ENCODE data around the gene ELF2. TPM values are rescaled to one million over a fixed set of nuclear protein-coding genes. Genes with fewer than 3 reads are reported as not detected.
"Not testable (repeated sequence)": the region's sequence is repeated elsewhere in the genome, so short reads cannot be mapped to it uniquely, and the experiment has no call there.

ELF2 gene
- total RNA-seq, 1 donor from 2014 or later, result 141 TPM

DNA sequence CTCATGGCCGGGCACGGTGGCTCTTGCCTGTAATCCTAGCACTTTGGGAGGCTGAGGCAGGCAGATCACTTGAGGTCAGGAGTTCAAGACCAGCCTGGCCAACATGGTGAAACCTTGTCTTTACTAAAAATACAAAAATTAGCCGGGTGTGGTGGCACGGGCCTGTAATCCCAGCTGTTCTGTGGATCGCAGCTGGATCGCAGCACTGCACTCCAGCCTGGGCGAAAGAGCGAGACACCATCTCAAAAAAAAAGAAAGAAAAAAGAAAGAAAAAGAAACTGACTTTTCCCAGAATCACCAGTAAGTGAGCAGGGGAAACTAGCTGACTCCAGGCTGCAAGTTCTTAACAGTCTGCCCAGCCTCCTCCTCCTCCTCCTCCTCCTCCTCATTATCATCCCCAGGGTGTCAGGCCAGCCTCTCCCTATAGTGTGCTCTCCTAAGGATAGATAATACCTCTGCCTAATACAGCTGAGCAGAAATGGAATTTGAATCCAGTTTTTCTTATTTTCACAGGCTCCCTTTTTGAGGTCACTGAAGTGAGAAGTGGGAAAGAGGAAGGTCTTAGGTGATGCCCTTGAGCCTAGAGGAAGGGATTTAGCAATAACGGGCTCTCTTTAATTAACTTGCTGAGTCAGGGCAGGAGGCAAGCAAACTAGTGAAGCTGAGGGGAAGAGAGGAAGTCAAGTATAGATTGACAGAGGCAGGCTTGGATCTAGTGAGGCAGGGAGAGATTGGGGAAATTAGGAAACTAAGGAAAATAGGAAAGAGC, 11.8 kb upstream of the ELF2 start:
- FAIRE-seq, result no peak

DNA sequence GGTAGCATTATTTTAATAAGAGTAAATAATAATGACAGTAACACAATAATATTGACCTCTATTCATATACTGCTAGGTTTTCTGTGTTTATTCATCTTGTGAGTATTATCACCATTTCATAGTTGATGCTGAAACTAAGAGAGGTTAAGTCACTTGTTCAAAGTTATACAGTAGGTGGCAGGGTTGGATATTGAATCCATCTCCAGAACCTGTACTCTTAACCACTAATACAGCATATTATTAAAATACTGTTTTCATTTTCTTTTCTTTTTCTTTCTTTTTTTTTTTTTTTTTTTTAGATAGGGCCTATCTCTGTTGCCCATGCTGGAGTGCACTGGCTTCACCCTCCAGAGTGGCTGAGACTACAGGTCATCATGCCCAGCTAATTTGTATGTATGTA, 7.1 kb upstream of the ELF2 start:
- FAIRE-seq (no peak), DNase-seq (ENCODE audit: low spot score in 2 of 2) (no peak)

More for the DNA sequence above, 11.8 kb upstream of the ELF2 start:
- DNase-seq (ENCODE audit: low spot score in 2 of 2), result no peak

DNA sequence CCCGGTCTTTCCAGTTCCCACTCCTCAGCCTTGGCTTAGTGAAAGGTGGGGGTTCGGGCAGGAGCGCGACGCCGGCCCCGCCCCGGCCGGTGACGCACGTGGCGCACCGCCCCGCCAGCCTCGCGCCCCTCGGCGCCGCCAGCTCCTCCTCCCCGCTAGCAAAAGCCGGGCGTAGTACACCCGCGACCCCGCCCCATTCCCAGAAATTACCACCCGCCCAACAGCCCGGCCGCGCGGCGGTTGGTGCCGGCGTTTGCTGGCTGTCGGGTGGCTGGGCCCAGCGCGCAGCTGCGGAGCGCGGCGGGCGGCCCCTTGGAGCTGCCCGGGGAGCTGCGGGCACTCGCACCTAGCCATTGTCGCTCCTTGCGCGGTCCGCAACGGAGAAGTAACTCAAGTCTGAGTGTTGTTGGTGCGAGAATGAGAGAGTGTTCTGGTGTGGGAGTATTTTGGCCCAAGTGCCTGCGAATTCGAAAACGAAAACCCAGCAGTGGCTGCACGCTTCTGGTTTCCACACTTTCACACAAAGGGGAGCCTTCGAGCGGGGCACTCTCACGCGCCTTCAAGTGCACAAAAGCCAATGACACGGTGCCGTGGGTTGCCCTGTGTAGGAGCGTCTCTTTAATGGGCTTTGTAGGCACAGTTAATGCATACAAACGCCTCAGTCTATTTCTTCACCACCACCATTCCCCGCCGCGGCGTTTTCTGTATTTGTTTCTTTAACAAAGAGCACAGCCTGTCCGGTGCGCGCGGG, 1.0 kb upstream of the ELF2 start:
- peak; percentile 89 to 93 for DNase-seq (ENCODE audit: low spot score in 2 of 2)
- FAIRE-seq, result no peak

DNA sequence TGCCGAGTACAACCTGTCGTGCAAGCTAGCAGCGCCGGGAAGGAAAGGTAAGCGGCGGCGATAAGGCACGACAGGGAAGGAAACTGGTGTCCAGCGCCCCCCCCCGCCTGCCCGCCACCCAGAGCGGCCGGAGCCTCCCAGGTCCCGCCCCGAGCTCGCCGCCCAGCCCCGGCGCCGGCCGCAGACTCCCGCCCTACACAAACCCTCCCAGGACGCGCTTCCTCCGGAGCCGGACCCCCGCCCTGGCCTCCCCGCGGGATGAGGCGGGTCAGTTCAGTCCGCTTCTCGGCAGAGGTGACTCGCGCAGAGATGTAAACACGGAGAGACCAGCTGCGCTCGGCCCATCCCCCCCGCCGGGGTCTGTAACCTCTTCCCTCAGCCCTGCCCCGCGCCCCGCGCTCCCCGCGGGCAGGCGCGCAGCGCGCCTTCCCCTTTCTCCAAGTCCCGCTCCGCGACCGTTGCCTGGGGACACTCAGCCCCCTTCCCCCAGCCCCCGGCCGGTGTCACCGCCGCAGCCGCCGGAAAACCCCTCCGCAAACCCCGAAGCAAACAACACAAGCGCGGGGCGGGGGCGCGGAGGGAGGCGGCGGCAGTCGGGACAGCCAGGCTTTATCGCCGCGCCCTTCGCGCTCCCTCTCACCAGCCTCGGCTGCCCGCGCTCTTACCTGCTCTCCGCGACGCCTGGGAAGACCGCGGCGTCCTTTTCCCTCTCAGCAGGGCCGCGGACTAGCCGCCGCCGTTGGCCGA, 543 bp downstream of the ELF2 start:
- DNase-seq (ENCODE audit: low spot score in 2 of 2), result peak; percentile 64 to 70
- no peak for FAIRE-seq

DNA sequence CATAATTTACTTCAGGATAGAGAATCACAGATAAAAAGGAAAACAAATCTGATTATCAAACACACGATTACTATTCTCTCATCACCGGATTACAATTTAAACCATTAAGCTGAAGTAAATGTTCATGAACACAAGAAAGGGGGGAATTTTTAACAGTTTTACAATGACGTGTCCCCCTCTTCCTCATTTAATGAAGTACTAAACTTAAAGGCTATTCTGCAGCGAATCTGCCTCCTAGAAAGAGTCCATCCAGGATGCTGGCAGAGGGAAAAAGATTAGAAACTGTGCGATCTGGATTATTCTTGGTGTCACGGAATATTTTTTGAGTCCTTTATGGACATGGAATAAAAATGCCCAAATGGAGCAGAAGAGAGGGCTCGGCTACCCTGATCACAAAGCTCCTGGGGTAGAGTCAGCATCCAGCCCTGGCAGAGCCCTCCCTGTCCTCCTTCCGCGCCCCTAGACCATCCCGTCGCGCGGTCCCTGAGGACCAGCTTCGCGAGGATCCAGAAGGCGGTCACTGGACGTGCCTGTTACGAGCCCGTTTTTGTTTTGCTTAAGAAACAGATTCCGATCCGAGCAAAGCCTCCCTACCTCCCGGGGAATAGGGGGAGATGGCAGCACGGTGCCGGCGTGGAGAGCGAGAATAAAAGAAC, 1.2 kb downstream of the ELF2 start:
- FAIRE-seq (no peak), DNase-seq (ENCODE audit: low spot score in 2 of 2) (no peak)

DNA sequence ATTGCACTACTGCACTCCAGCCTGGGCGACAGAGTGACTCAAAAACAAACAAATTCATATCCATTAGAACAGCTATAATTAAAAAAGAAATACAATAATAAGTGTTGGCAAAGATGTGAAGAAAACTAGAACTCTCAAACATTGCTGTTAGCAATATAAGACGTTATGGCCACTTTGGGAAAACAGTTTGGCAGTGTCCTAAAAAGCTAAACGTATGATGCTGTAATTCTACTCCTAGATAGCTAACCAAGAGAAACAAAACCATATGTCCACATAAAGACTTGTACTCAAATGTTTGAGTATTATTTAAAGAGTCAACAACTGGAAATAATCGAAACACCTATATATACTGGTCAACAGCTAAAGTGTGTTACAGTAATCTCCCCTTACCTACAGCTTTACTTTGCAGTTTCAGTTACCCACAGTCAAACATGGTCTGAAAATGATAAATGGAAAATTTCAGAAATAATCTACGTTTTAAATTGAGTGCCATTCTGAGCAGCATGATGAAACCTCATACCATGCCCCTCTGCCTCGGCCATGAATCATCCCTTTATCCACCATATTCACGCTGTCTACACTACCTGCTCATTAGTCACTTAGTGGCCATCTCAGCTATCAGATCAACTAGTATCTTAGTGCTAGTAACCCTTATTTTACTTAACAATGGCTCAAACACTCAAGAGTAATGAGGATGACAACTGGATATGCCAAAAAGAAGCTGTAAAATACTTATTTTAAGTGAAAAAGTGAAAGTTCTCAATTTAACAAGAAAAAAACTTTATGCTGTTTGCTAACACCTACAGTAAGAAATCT, 4.9 kb downstream of the ELF2 start:
- DNase-seq (ENCODE audit: low spot score in 2 of 2) (no peak), FAIRE-seq (no peak)

DNA sequence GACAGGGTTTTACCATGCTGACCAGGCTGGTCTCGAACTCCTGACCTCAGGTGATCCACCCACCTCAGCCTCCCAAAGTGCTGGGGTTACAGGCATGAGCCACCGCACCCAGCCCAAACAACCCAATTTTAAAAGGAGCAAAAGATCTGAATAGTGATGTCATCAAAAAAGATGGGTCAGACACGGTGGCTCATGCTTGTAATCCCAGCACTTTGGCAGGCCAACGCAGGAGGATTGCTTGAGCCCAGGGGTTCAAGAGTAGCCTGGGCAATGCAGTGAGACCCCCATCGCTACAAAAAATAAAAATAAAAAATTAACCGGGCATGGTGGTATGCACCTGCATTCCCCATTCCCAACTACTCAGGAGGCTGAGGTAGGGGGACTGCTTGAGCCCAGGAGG, 6.1 kb downstream of the ELF2 start:
- no peak for FAIRE-seq

DNA sequence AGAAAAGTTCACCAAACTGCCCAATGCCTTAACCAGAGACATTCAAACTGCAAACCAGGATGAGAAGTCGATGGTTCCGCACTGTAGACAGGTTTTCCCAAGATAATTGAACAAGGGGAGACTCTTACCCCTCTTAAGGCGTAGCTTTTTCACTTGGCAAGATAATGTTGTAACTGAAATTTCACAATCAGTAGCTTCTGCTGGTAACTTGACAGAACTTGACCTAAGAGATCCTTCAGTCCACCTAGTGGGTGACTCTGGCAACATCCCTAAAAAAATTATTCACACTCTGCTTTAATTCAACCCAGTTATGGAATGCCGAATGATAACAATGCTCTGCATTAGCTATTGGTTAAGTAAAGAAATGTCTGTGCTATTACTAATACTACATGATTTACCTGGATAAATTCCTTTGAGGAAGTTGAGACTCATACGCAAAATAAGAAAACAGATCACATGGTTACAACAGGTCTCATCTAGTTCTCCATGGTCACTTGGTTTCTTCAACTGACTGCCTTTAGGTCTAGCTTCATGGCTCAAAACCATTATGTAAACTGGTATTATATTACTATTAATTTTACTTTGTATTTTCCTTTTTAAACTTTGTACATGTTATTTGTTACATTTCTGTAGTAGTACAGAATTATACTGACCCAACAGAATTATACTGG, 9.1 kb downstream of the ELF2 start:
- no peak for FAIRE-seq
- no peak for DNase-seq (ENCODE audit: low spot score in 2 of 2)

More for the DNA sequence above, 6.1 kb downstream of the ELF2 start:
- DNase-seq (ENCODE audit: low spot score in 2 of 2), result no peak

DNA sequence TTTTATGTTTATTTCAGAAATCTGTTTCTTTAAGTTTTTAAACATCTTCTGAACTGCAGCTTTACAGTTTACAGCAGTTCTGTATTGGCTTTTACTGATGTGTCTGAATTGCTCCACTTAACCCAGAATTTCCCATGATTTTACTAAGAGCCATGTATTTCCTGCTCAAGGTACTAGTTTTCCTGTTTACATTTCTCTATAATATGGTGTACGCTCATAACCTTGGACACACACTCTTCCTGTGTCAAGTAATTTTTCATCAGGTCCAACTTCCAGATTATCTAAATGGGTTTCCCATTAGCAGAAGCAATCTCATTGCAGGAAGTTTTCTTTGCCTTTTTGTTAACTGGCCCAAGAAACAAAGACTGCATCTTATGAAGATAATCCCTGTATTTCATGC, 12.3 kb downstream of the ELF2 start:
- no peak for DNase-seq (ENCODE audit: low spot score in 2 of 2)
- FAIRE-seq, result no peak

DNA sequence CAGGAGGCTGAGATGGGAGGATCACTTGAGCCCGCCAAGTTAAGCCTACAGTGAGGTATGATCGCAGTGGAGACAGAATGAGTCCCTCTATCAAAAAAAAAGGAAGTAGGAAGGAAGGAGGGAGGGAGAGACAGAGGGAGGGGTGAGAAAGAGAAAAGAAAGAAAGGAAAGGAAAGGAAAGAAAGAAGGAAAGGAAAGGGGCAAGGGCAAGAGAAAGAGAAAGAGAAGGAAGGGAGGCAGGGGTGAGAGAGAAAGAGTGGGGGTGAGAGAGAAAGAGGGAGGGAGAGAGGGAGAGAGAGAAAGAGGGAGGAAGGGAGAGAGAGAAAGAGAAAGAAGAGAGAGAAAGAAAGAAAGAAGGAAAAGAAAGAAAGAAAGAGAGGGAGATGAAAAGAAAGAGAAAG, 13.2 kb downstream of the ELF2 start:
- no peak for DNase-seq (ENCODE audit: low spot score in 2 of 2)
- FAIRE-seq, result no peak

DNA sequence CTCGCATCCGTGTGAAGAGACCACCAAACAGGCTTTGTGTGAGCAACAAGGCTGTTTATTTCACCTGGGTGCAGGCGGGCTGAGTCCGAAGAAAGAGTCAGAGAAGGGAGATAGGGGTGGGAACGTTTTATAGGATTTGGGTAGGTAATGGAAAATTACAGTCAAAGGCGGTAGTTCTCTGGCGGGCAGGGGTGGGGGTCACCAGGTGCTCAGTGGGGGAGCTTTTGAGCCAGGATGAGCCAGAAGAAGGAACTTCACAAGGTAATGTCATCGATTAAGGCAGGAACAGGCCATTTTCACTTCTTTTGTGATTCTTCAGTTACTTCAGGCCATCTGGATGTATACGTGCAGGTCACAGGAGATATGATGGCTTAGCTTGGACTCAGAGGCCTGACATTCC, 19.0 kb downstream of the ELF2 start:
- not testable (repeated sequence) for DNase-seq (ENCODE audit: low spot score in 2 of 2); FAIRE-seq

DNA sequence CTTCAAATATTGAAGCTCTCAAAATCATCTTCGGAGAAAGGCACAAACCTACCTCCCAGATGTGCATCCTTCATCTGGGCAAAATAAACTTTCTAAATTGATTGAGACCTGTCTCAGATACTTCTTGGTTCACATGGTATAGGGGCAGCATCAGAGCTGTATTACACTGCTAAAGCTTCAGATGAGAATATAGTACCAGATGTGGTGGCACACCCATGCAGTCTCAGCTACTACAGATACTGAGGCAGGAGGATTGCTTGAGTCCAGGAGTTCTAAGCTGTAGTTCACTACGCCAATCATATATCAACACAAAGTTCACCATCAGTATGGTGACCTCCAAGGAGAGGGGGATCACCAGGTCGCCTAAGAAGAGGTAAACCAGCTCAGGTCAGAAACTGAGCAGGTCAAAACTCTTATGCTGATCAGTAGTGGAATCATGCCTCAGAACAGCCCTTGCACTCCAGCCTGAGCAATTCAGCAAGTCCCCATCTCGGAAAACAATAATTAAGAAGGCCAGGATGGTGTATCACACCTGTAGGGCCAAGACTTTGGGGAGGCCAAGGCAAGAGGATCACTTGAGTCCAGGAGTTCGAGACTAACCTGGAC, 22.0 kb downstream of the ELF2 start:
- FAIRE-seq (no peak), DNase-seq (ENCODE audit: low spot score in 2 of 2) (no peak)

DNA sequence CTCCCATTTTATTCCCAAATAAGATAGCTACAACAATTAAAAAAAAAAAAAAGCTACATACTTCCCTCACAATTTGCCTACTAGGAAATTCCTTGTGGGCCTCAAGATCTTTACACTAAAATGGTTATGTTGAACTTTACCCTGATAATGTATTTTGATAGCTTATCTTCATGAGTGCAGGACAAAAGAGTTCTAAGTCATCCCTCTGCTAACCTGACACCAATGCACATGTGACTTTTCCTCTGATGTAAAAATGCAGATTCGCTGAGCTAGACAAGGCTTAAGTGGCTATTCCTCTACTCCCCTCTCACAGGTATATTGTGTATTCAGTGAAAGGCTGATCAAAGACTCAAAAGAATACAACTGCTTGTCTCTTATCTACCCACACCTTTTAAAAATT, 22.5 kb downstream of the ELF2 start:
- FAIRE-seq, result no peak
- DNase-seq (ENCODE audit: low spot score in 2 of 2), result no peak

DNA sequence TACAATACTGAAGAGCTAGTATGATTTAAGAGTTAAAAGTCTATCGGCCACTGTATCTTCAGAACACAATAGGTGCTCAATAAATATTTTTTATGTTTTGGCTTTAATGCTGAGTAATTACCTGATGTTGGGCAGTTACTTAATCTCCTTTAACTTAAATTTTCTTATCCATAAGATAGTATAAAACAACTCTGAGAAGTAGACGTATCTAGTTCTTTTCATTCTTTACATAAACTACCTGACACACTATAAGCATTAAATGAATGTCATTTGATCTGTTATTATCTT, 22.9 kb downstream of the ELF2 start:
- no peak for FAIRE-seq
- no peak for DNase-seq (ENCODE audit: low spot score in 2 of 2)

DNA sequence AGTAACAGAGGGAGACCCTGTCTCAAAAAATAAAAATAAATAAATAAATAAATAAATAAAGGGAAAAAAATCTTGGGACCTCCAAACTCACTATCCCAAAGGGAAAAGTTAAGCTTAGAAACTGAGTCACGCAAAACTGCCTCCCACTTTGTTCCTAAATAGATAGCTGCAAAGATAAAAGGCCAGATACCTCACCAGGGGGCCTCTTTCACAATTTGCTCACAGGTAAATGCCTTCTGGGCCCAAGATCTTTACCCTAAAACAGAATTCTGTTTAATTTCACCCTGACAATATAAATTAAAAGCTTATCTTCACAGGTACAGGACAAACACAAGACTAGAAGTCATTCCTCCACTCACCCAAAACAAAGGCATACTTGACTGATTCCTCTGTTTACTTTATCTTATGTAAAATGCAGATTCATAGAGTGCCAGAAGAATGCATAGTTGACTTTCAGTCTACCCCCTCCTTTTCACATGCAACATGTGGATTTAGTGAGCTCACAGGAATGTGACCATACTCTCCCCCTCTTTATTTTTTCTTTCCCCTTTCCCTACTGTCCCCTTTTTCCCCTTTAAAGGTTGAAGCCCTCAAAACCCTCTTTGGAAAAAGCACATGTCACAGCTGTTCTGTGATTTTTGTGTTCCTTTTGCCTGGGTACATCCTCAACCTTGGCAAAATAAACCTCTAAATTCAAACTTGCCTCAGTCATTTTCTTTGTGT, 23.4 kb downstream of the ELF2 start:
- DNase-seq (ENCODE audit: low spot score in 2 of 2), result no peak

DNA sequence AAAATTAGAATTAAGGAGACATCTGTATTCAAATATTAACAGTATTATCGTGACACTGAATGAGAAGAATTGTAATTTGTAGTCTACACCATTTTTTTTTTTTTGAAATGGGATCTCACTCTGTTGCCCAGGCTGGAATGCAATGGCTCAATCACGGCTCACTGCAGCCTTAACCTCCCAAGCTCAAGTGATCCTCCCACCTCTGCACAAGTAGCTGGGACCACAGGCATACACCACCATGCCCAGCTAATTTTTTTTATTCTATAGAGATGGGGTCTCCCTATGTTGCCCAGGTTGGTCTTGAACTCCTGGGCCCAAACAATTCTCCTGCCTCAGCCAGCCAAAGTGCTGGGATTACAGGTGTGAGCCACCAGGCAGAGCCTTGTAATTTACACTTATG, 24.8 kb downstream of the ELF2 start:
- DNase-seq (ENCODE audit: low spot score in 2 of 2), result no peak
- no peak for FAIRE-seq

More for the DNA sequence above, 23.4 kb downstream of the ELF2 start:
- FAIRE-seq, result no peak

DNA sequence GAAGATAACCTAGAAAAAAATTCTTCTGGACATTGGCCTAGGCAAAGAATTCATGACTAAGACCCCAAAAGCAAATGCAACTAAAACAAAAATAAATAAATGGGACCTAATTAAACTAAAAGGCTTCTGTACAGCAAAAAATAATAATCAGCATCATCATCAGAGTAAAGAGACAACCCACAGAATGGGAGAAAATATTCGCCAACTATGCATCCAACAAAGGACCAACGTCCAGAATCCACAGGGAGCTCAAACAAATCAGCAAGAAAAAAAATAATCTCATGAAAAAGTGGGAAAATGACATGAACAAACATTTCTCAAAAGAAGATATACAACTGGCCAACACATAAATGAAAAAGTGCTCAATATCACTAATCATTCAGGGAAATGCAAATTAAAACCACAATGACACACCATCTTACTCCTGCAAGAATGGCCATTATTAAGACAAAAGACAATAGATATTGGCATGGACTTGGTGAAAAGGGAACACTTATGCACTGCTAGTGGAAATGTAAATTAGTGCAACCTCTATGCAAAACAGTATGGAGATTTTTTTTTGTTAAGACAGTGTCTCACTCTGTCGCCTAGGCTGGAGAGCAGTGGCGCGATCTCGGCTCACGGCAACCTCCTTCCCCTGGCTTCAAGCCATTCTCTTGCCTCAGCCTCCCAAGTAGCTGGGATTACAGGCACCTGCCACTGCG, 29.9 kb downstream of the ELF2 start:
- FAIRE-seq (no peak), DNase-seq (ENCODE audit: low spot score in 2 of 2) (no peak)

DNA sequence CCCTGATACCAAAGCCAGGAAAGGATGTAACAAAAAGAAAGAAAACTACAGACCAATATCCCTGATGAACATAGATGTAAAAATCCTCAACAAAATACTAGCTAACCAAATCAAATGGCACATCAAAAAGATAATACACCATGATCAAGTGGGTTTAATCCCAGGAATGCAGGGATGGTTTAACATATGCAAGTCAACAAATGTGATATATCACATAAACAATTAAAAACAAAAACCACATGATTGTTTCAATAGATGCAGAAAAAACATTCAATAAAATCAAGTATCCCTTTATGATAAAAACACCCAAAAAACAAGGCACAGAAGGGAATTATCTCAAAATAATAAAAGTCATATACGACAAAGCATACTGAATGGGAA, 31.5 kb downstream of the ELF2 start:
- no peak for FAIRE-seq

More for the DNA sequence above, 31.5 kb downstream of the ELF2 start:
- no peak for DNase-seq (ENCODE audit: low spot score in 2 of 2)

Data from frontal cortex (tissue), 4 donors.